Vagina (tissue), 2 donors: ENCODE measurements around the gene IRS2. TPM values are rescaled to one million over a fixed set of nuclear protein-coding genes. Genes with fewer than 3 reads are reported as not detected.

Source experiments
- DNase-seq, 2 donors: peaks; one replicate each; pipeline ENCODE4 v3.0.0-alpha.2; 2017; ENCODE audit errors: extremely low spot score in 2 of 2
- H3K27ac ChIP-seq: fragments of 200-600 bp; sonication (generic); one replicate; pipeline ENCODE4 v1.5.1; 2019
- H3K27me3 ChIP-seq: fragments of 200-600 bp; sonication (generic); one replicate; pipeline ENCODE4 v1.5.1; 2019
- H3K36me3 ChIP-seq, 2 donors: fragments of 200-600 bp; sonication (generic); one replicate each; pipeline ENCODE4 v1.5.1; 2017 to 2019
- H3K4me1 ChIP-seq: fragments of 200-600 bp; sonication (generic); one replicate; pipeline ENCODE4 v1.5.1; 2019
- H3K4me3 ChIP-seq, 2 donors: fragments of 200-600 bp; sonication (generic); 1 replicate in 1 of 2; 2 replicates in 1 of 2; pipeline ENCODE4 v1.5.1; 2016 to 2019
- H3K9me3 ChIP-seq: fragments of 200-600 bp; sonication (generic); one replicate; pipeline ENCODE4 v1.5.1; 2019
- CTCF ChIP-seq, 3 experiments: fragments of 450-650 bp in 2 of 3; fragments of 200-600 bp in 1 of 3; sonication (generic) in 1 of 3; IDR thresholded peaks; one replicate each; pipeline ENCODE4 v1.5.1; 2017 to 2019; ENCODE audit warnings: antibody characterized with exemption in 3 of 3, mild to moderate bottlenecking in 2 of 3, moderate library complexity in 2 of 3
- POLR2A ChIP-seq, 2 donors: fragments of 450-650 bp; IDR thresholded peaks; one replicate each; pipeline ENCODE4 v1.6.1; 2017; ENCODE audit warnings: antibody characterized with exemption in 2 of 2, mild to moderate bottlenecking in 2 of 2, moderate library complexity in 2 of 2
- POLR2AphosphoS5 ChIP-seq, 2 donors: sonication (generic); formaldehyde crosslinking; IDR thresholded peaks; one replicate each; pipeline ENCODE4 v1.9.0; 2017; ENCODE audit warnings: antibody characterized with exemption in 2 of 2, mild to moderate bottlenecking in 2 of 2, low read depth in 1 of 2; ENCODE audit not compliant: insufficient read depth in 1 of 2
- intact Hi-C: fragments of 100-400 bp; cut with DNase I; formaldehyde crosslinking; loops from one replicate; pipeline ENCODE4 v1.15.1; 2023
- total RNA-seq: library from RNA; depleted of rRNA; stranded (reverse); fragments of >200 nt; gene quantifications from one replicate; pipeline ENCODE4 v1.2.3, GENCODE V29; 2016

Gene IRS2
- total RNA-seq, 1 donor from 2014 or later, result 25.0 TPM

- peaks cover under 1% of the 10 kb centered on the region for H3K4me1 ChIP-seq
- no peak for DNase-seq
- no peak overlapping the region for H3K27ac ChIP-seq
- intact Hi-C loops, result loop anchor here (10.0 kb wide), 2 partner anchors 316 to 834 kb away; no protein-coding TSS in a partner anchor
- no peak overlapping the region for H3K4me3 ChIP-seq
- TF ChIP-seq CTCF (IDR thresholded peaks at IDR 0.05) (no peak), POLR2A (IDR thresholded peaks at IDR 0.05) (no peak), POLR2AphosphoS5 (IDR thresholded peaks at IDR 0.05; ENCODE audit: insufficient read depth in 1 of 2, low read depth in 1 of 2) (no peak)
- H3K27me3 ChIP-seq, result no peaks in the 10 kb centered on the region
- H3K36me3 ChIP-seq, result no peaks in the 10 kb centered on the region
- H3K9me3 ChIP-seq, result no peaks in the 10 kb centered on the region
Observed at GRCh38 chr13:109789262-109789661, 2.9 kb upstream of the IRS2 start.

- no peaks in the 10 kb centered on the region for H3K9me3 ChIP-seq
- no peak overlapping the region for H3K4me3 ChIP-seq
- DNase-seq, result no peak
- H3K27ac ChIP-seq, result no peak overlapping the region
- H3K36me3 ChIP-seq, result peaks cover 0 to 7% of the 10 kb centered on the region in 2 donors
- no peak for TF ChIP-seq CTCF (IDR thresholded peaks at IDR 0.05)
- no peak for TF ChIP-seq POLR2AphosphoS5 (IDR thresholded peaks at IDR 0.05; ENCODE audit: insufficient read depth in 1 of 2, low read depth in 1 of 2)
- no peak for TF ChIP-seq POLR2A (IDR thresholded peaks at IDR 0.05)
- peaks cover 8% of the 10 kb centered on the region for H3K4me1 ChIP-seq
- intact Hi-C loops, result loop anchor here (10.0 kb wide), 2 partner anchors 316 to 834 kb away; no protein-coding TSS in a partner anchor
- no peaks in the 10 kb centered on the region for H3K27me3 ChIP-seq
Observed at GRCh38 chr13:109788372-109789111, 2.2 kb upstream of the IRS2 start.

GRCh38 chr13:109787135-109787954, 962 bp upstream of the IRS2 start:
- DNase-seq, result no peak
- TF ChIP-seq POLR2A (IDR thresholded peaks at IDR 0.05), result peak in 1 of 2 donors; percentile 22
- peak in 1 of 2 donors; percentile 40 for TF ChIP-seq POLR2AphosphoS5 (IDR thresholded peaks at IDR 0.05; ENCODE audit: insufficient read depth in 1 of 2, low read depth in 1 of 2)
- TF ChIP-seq CTCF (IDR thresholded peaks at IDR 0.05), result no peak
- intact Hi-C loops, result loop anchor here (10.0 kb wide), 2 partner anchors 317 to 833 kb away; no protein-coding TSS in a partner anchor

GRCh38 chr13:109785892-109786450, 412 bp downstream of the IRS2 start:
- Histone ChIP-seq H3K4me3 (peak overlapping the region; percentile 74 to 84), H3K36me3 (peaks cover 0 to 21% of the 10 kb centered on the region in 2 donors), H3K27ac (peak overlapping the region; percentile 92), H3K4me1 (peaks cover 25% of the 10 kb centered on the region), H3K9me3 (no peaks in the 10 kb centered on the region), H3K27me3 (no peaks in the 10 kb centered on the region)
- intact Hi-C loops, result loop anchor here (10.0 kb wide), 2 partner anchors 319 to 831 kb away; no protein-coding TSS in a partner anchor
- no peak for DNase-seq
- TF ChIP-seq POLR2AphosphoS5 (IDR thresholded peaks at IDR 0.05; ENCODE audit: insufficient read depth in 1 of 2, low read depth in 1 of 2) (no peak), POLR2A (IDR thresholded peaks at IDR 0.05) (no peak), CTCF (IDR thresholded peaks at IDR 0.05) (no peak)

More at GRCh38 chr13:109787135-109787954, 962 bp upstream of the IRS2 start:
- Histone ChIP-seq H3K9me3 (no peaks in the 10 kb centered on the region), H3K4me1 (peaks cover 13% of the 10 kb centered on the region), H3K4me3 (peak overlapping the region; percentile 74 to 84), H3K27me3 (no peaks in the 10 kb centered on the region), H3K27ac (peak overlapping the region; percentile 92), H3K36me3 (peaks cover 0 to 16% of the 10 kb centered on the region in 2 donors)
